Right renal cortex interstitium (tissue), 3 donors: ENCODE measurements around the gene QSER1. TPM values are rescaled to one million over a fixed set of nuclear protein-coding genes. Genes with fewer than 3 reads are reported as not detected.
"Not testable (repeated sequence)": the region's sequence is repeated elsewhere in the genome, so short reads cannot be mapped to it uniquely, and the experiment has no call there.

ENCODE experiments used
- DNase-seq, 3 donors: peaks; one replicate each; pipeline ENCODE4 v3.0.0-alpha.2; 2013; ENCODE audit warnings: low read depth in 3 of 3, low spot score in 2 of 3
- polyA plus RNA-seq, 3 donors: library from polyadenylated mRNA; unstranded; fragments of 120-200 nt; gene quantifications; one replicate each; pipeline ENCODE4 v1.2.1, GENCODE V29; 2013; ENCODE audit not compliant: insufficient read length in 3 of 3

QSER1 gene
- polyA plus RNA-seq, 3 donors = 38.3 to 44.5 (median 41.5) TPM

DNA sequence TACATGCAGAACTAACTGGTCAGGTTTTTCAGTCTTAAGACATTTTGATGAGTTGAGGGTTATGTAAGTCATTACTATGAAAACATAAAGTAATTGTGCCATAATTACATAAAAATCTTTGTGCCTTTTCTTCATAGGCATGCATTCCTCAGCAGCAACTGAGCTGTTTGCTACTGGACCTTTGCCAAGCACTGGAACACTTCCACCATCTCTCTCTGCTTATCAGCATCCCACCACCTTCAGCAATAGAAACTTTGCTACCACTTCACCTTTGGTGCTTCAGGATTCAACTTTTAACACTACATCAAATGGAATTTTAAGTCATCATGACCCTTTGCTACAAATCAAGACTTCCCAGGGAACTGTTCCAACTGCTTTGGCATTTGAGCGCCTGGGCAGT, 39.0 kb downstream of the QSER1 start:
- DNase-seq = no peak

DNA sequence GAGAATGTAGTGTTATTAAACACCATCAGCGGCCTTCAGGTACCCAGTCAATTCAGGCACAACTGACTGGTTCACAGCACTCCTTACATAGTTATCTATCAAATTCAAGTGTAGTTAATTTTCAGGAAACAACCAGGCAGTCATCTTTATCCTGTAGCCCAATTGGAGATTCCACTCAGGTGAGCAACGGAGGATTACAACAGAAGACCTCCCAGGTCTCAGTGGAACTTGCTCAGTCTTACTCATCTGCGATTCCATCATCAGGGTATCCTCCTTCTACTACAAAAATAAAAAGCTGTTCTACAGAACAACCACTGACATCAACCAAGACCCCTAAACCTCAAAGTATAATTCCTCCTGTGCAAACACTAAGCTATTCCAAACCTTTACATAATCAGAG, 39.6 kb downstream of the QSER1 start:
- DNase-seq = no peak

DNA sequence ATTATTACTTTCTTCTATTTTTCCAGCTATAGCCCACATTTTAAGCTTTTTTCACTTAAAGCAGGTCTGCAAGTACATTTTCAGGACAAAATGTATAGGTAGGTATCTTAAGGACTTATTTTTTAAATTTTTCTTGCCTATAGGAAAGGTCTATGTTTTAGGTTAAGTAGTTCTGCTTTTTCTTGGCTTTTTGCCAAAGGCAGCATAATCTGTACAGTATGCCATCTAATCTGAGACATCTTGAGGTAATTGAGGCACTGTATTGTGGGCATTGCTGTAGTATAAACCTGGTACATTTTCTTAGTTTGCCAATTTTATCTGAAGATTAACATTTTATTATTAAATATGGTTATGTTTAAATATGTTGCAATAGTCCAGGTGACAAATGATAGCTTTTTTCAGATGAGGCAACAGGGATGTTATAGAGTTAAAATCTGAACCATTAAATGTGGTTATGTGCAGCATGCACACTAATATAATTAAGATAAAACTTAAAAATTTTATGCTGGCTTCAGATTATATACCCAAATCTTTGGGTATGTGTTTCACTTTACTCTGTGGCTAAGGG, 42.9 kb downstream of the QSER1 start:
- DNase-seq = no peak

DNA sequence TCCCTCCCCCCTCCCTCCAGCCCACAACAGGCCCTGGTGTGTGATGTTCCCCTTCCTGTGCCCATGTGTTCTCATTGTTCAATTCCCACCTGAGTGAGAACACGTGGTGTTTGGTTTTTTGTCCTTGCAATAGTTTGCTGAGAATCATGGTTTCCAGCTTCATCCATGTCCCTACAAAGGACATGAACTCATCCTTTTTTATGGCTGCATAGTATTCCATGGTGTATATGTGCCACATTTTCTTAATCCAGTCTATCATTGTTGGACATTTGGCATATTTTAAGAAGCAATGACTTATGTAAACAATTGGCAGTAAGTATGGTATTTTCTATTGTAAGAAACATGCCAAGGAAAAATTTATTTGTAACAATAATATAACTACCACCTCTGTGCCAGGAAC, 43.6 kb downstream of the QSER1 start:
- not testable (repeated sequence) for DNase-seq

DNA sequence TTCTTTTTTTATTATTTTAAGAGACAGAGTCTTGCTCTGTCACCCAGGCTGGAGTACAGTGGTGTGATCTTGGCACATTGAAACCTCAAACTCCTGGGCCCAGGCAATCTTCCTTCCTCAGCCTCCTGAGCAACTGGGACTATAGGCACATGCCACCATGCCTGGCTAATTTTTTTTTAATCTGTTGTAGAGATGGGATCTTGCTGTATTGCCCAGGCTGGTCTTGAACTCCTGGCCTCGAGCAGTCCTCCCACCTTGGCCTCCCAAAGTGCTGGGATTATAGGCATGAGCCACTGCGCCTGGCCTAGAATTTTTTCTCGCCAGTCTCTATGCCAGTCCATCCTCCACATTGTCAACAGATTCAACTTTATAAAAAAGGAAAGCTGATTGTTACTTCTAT, 44.7 kb downstream of the QSER1 start:
- not testable (repeated sequence) for DNase-seq

DNA sequence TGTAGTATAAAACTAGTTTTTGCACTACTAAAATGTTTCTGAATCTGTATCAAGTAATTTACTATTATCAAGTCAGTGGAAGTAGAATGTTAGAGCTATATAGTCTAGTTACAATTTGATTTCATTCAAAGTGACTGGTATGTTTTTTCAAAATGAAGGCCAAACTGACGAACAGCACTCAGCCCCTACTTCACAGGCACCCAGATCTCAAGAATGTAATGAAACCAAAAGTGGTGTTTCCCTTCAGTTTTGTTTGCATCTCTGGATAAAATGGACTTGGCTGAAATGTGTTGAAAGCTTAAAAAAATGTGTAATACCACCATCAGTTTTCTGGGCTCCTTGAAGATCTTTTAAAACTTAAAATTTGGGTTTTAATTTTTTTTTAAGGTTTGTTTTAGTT, 46.4 kb downstream of the QSER1 start:
- DNase-seq = no peak

DNA sequence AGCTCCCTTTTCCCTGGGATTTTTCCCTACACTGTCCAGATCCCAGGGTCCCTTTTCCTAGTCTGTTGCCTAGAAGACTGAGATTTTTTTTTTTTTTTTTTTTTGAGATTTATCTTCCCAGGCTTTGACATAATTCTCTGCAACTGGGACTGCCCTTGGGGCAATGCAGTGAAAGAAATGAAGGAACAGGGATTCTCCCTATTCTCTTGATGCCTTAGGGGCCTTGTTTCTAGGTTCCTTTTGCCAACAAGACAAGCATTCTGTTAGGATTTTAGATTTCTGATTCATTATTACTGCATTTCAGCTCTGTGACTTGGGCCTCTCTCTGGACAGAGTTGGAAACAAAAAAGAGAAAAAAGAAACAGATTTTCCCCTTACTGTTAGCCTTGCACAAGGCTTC, 47.3 kb downstream of the QSER1 start:
- DNase-seq = no peak

DNA sequence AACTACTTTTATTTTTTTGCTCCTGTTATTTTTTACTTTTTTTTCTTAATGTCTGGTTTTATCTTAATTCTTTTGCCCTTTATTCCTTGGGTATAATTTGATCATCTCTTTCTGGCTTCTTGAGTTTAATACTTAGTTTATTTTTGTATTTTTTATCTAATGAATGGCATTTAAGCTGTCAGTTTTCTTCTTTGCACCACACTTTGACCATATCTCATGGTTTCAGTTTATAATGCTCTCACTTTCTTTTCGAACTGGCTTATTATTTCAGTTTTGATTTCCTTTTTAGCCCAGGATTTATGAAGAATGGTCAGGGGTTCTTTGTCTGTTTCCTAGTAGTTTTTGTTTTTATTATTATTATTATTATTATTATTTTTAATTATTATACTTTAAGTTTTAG, 48.3 kb downstream of the QSER1 start:
- DNase-seq = no peak

DNA sequence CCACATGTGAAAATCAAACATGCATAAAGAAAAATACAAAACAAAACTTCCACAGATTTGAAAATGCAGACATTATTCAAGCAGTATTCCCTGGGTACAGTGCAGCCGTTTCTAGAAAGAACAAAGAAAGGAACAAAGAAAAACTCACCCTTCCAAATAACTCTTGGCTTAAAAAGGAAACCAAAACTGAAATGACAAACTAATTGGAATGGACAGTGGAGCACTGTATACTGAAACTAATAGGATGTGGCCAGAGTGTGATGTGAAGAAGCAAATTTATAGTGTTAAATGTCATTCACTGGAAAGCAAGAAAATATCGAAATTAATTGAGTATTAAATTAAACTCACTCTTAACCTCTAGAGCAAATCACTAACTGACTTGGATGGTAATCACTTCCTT, 55.4 kb downstream of the QSER1 start:
- no peak for DNase-seq

DNA sequence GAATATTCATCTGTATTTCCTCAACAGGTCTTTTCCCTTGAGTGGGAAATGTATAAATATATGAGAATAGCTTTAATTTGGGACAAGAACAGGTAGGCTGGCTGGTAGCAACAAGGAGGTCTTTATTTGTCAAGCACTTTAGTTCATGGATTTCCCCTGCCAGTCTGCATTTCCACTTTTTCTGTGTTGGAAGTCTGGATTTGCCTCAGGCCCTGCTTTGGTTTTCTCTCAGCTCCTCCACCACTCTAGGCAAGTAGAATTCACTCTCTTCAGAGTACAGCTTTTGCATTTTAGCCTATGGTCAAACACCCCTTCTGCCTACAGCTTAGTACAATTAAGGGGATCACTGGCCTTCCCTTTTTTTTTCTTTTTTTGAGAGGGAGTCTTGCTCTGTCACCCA, 57.1 kb downstream of the QSER1 start:
- DNase-seq = no peak

DNA sequence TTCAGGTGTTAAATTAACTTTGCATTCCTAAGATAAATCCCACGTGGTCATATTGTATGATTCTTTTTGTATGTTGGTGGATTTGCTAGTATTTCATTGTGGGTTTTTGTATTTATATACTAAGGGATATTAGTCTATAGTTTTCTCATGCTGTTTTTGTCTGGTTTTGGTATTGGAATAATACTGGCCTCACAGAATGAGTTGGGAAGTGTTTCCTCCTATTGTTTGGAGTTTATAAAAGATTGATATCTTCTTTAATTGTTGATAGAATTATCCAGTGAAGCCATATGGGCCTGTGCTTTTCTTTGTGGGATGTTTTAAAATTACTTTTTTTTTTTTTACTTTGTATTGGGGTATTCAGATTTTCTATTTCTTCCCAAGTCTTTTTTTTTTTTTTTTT, 59.8 kb downstream of the QSER1 start:
- no peak for DNase-seq

DNA sequence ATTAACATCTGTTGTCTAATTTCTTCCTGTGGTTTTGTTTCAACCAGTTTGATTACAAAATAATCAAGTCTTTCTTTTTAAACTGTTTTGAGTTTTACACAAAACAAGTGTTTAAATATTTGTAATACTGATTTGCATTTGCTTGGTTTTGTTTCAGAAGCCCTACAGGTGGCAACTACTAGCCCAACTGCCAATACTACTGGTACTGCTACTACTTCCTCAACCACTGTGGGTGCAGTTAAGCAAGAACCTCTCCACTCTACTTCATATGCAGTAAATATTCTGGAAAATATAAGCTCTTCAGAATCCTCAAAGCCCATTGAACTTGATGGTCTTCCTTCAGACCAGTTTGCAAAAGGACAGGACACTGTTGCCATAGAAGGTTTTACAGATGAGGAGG, 61.1 kb downstream of the QSER1 start:
- DNase-seq = no peak

DNA sequence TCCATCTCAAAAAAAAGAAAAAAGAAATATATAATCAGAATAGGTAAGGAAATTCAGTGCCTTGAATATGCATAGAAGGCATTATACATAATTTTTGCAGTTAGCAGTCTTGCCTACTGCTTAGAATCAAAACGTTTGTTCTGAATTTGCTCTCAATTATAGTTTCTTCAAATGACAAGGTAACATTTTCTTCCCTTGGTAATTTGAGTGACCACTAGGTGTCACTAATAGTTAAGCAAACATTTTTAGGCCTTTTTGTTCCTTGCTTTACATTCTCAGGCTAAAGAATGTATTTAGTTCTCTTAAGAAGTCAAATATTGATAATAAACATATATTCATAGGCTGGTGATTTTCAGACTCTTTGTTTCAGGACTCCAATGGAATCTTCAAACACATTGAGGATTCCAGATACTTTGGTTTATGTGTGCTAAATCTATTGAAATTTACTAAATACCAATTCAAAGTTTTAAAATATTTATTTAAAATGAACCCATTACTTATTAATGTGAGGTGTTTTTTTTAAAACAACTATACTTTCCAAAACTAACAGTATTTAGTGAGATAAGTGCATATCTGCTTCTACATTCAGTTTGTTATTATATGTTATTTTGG, 68.0 kb downstream of the QSER1 start:
- DNase-seq = peak; percentile 25 to 31 (median 26)

DNA sequence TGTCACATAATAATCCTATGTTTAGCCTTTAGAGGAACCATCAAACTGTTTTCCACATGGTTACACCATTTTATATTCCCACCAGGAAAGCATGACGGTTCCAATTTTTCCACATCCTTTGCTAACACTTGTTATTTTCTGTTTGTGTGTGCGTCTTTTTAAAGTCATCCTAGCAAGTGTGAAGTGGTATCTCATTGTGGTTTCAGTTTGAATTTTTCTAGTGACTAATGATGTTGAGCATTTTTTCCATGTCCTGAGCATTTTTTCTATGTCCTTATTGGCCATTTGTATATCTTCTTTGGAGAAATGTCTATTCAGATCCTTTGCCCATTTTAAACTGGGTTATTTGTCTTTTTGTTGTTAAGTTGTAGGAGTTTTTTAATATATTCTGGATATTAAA, 69.4 kb downstream of the QSER1 start:
- no peak for DNase-seq

DNA sequence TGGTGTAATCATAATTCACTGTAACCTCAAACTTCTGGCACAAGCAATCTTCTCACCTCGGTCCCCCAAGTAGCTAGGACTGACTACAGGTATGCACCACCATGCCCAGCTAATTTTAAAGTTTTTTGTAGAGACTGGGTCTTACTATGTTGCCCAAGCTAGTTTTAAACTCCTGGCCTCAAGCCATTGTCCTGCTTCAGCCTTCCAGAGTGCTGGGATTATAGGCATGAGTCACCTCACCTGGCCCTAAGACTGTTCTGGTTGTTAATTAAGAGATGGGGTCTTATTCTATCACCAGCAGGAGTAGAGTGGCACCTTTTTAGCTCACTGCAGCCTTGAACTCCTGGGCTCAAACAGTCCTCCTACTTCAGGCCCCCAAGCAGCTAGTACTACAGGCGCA, 71.1 kb downstream of the QSER1 start:
- no peak for DNase-seq

DNA sequence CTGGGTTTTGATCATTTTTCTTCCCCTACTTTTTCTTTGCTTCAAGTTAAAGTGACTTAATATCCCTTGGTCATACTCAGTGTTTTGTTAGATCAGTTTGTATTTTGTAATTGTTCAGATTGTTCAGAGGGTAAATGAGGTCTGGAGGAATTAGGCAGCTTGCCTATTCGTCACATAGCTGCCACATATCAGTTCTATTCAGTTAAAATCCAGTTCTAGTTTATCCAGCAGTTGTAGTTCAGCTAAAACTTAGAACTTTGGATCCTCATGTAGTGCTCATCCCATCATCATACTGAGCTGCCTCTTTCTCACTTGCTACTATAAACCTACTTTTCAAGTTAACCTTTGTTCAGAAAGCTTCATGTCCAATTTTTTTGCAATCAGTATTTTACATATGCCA, 75.9 kb downstream of the QSER1 start:
- no peak for DNase-seq

DNA sequence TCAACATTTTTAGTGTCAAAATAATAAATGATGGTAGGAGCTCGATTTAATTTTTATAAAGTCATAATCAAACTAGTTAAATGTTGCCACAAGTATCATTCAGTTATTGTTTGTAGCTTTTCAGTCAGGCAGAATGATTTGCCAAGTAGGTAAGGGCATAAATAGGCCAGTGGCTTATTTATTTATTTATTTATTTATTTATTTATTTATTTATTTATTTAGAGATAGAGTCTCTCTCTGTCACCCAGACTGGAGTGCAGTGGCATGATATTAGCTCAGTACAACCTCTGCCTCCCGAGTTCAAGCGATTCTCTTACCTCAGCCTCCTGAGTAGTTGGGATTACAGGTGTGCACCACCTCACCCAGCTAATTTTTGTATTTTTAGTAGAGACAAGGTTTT, 79.6 kb downstream of the QSER1 start:
- not testable (repeated sequence) for DNase-seq

DNA sequence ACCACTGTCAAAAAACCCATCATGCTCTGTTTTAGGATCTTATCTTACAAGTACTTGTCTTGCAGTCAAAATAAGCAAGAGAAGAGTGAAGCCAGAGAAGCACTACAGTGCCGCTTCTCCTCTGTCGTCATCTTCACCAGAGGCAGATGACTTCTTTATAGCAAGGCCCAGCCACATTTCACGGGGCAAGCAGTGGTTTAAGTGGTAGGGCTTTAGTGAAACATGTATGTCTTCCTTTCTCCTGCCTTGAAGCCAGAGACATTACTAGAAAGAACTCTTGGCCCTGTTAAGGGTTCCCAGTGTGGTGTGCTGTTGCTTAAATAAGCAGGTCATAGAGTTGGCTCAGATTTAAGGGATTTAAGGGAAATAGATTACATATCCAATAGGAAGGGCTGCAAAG, 80.2 kb downstream of the QSER1 start:
- no peak for DNase-seq

DNA sequence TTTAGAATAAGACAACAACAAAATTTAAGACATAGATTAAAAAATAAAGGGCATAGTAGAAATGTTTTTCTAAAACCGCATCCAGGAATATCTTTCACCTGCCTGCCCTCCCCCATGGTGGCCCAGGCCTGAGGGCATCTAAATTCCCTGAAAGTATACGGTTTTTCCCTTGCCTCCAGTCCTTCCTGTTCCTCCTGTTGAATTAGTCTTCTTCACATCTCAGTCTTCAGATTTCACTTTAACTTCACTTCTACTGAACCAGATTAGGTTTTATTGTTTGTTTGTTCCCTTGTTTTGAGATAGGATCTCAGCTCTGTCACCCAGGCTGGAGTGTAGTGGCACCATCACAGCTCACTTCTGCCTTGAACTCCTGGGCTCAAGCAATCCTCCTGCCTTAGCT, 90.0 kb downstream of the QSER1 start:
- no peak for DNase-seq

DNA sequence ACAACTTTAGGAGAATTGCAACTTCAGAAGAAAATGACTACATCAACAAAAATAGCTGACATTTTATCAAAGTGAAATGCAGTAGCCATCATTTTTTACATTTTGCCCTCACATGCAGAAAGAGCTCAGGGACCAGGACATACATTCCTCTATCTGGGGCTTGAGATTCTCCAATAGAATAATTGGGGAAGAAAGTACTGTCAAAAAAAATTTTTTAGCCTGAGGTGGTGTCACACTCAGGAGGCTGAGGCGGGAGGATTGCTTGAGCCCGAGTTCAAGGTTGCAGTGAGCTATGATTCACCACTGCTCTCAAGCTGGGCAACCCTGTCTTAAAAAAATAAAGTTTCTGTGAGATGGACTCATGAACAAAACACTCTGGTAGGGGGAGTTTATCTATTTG, 90.9 kb downstream of the QSER1 start:
- no peak for DNase-seq

DNA sequence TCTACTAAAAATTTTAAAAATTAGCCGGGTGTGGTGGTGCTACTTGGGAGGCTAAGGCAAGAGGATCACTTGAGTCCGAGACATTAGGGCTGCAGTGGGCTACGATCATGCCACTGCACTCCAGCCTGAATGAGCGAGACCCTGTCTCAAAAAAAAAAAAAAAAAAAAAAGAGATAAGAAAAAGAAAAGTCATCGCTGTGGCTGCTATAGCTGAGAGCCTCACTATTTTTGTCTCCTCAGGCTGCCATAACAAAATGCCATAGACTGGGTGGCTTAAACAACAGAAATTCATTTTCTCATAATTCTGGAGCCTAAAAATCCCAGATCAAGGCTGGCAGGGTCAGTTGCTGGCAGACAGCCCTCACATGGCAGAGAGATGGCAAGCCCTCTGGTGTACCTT, 93.0 kb downstream of the QSER1 start:
- DNase-seq = no peak

DNA sequence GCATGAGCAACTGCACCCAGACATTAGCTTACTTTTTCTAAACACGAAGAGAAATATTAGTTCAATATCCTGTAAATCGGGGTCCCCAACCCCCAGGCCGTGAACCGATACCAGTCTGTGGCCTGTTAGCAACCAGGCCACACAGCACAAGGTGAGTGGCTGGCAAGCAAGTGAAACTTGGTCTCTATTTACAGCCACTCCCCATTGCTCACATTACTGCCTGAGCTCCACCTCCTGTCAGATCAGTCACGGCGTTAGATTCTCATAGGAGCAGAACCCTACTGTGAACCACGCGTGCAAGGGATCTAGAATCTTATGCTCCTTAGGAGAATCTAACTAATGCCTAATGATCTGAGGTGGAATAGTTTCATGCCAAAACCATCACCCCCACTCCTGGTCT, 95.2 kb downstream of the QSER1 start:
- no peak for DNase-seq

DNA sequence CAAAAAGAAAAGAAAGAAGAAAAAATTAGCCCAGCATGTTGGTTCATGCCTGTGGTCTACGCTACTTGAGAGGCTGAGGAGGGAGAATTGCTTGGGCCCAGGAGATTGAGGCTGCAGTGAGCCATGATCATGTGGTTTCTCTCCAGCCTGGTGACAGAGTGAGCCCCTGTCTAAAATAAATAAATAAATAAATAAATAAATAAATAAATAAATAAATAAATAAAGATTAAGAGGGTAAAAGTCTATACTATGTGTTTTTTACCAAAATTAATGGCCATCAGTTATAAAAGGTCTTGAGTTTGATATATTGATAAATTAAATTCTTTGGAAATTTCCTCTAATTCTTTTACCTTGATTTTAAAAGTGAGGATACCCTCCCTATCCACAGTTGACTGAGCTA, 97.9 kb downstream of the QSER1 start:
- DNase-seq = no peak
